Heart left ventricle (tissue), 13 donors: ENCODE data around the gene FEZ2.

ENCODE experiments used
- POLR2A ChIP-seq, 2 donors: fragments of 450-650 bp; IDR thresholded peaks; one replicate each; pipeline ENCODE4 v1.6.1; 2017; ENCODE audit warnings: antibody characterized with exemption in 2 of 2, mild to moderate bottlenecking in 2 of 2, moderate library complexity in 2 of 2
- TF ChIP-seq, protein P1 (sequence below), 12 donors: fragments of 200-600 bp; sonication (generic) in 4 of 12; IDR thresholded peaks; one replicate each; pipeline versions ENCODE4 v1.5.0 to v1.8.0; 2018 to 2022; ENCODE audit warnings: antibody characterized with exemption in 12 of 12, mild to moderate bottlenecking in 5 of 12
- donor health status: ischemic (EF 13 %, LVEDD 7.1; RV severe dilation, severe dysfunction).
- donor health status: DM: no; HTN: yes; CAD: no.
- donor health status: DM: no; HTN: no; CAD: no.
- donor health status: ischemic (EF 25% LVEDD 6.9; RV normal size, moderate dysfunction).
- donor health status: ischemic (EF 25% LVEDD 5.7; RV mildly dilated, moderate dysfunction).
- donor health status: ischemic (EF 35%, LVEDD 5.7; RV mildly dilated, moderate dysfunction).
- donor health status: nonischemic (EF 11% LVEDD 7.7; RV severe dilation, severe dysfunction).
- donor health status: DM: yes; HTN: yes; CAD: no.
- donor health status: PGD.
- donor health status: ischemic (EF 29% LVEDD 5.4; RV normal size, mild dysfunction).
- donor health status: nonischemic (EF 23%, LVEDD 6.1; RV moderate dilation, normal function).

DNA sequence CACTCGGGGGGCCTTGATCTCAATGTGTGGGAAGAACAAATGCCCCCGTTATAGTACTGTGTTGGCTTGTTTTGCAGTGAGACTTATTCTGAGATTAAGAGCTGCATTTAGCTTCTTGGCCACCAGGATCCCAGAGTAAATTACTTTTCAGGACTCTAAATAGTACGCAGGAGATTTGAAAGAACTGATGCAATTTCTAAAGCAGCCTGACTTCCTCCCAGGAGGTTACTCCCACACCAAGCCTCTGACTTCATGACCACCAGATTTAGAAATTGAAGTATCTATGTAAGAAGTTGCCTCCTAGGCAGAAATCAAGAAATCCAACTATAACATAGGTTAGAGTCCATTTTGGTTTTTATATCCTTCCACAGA, 67.0 kb downstream of the FEZ2 start:
- TF ChIP-seq, protein P1, sequence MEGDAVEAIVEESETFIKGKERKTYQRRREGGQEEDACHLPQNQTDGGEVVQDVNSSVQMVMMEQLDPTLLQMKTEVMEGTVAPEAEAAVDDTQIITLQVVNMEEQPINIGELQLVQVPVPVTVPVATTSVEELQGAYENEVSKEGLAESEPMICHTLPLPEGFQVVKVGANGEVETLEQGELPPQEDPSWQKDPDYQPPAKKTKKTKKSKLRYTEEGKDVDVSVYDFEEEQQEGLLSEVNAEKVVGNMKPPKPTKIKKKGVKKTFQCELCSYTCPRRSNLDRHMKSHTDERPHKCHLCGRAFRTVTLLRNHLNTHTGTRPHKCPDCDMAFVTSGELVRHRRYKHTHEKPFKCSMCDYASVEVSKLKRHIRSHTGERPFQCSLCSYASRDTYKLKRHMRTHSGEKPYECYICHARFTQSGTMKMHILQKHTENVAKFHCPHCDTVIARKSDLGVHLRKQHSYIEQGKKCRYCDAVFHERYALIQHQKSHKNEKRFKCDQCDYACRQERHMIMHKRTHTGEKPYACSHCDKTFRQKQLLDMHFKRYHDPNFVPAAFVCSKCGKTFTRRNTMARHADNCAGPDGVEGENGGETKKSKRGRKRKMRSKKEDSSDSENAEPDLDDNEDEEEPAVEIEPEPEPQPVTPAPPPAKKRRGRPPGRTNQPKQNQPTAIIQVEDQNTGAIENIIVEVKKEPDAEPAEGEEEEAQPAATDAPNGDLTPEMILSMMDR (IDR thresholded peaks at IDR 0.05) = peak in 6 of 12 donors; percentile 6 to 44 (median 38)
- no peak for TF ChIP-seq POLR2A (IDR thresholded peaks at IDR 0.05)
